Measurements from ENCODE around the gene ANTXR1.

The ANTXR1 gene

DNA sequence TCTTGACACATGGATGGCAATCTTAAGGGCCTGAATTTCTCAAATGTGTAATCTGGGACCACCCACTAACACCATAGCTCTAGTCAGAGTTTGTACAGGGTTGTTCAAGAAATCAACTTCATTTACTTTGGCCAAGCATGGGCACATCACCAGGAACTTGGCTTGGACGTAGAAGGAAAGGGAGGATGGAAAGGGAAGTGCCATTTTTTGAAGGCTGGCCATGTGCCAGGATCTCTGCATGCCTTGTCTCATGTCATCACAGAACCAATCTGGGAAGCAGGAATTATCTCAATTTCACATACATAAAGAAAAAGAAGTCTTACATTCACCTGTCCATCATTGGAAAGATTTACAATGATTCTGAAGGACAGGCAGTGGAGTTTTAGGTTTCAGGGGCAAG is 128.1 kb downstream of the ANTXR1 start:
- no peak for DNase-seq

DNA sequence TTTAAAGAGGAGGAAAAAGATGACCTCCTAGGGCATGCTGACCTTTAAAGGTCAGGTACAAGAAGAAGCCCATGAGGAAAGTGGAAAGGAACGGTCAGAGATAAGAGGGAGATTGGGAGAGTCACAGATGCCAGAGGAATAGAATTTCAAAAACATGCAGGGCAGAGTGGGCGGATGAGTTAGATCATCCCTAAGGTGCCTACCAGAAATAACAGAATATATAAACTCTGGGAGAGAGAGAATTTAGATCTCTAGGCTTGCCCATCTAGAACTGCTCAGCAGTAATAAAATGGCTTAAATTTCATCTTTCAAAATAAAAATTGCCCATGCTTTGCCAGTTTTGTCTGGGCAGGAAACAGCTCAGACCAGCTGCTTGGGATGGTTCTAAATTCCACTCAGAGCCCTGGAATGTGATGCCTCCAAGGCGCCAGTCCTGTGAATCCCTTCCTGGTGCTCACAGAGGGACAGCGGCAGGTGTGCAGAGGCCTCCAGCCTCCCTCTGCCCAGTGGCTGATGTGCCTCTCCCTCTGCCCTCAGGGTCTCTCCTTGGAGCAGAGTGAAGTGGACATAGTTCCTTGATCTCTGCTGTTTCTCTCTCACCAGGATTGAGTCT is 130.9 kb downstream of the ANTXR1 start:
- no peak for DNase-seq

DNA sequence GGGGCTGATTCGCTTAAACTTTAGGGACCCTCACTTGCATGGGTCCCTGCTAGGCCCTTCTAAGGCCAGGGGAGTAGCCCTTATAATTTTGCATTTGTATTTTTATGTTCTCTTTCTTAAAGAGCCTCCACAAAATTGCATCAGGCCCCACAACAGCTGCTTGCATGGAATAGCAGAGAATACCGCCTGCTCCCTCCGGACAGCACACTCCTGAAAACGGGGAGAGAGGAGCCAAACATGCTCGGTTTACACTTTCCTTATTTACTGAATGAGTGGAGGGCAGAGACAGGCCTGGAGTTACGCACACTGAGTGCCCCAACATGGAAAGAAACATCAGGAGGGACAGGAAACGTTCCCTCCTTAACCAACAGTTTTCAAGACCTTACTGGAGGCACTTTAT is 132.2 kb downstream of the ANTXR1 start:
- no peak for DNase-seq

DNA sequence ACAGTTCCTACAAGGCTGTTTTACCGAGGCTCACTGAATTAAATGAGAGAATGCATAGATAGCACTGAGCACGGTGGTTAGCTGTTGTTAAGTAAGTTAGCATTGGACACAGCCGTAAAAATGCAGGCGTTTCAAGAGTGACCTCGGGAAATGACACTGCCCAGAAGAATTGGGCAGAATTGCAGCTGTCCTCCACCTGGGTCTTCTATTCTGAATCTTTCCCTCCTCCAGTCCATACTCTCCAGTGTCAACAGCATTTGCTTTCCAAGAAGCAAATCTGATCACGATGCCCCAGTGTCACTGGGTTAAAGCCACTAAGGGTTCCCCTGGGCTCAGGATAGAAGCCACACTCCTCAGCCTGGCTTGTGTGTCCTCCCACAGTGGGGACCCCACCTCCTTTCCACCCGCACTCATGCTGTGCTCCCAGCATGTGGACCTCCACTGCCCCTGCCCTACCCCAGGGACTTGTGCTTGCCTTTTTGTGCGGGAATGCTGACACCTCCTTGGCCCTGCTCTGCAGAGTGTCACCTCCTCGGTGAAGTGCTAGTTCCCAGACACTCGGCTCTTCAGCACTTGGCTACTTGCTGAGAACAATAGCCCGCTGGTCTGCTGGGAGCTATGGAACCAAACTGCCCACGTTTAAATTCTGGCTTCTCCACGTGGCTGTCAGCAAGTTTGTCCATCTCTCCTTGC is 135.0 kb downstream of the ANTXR1 start:
- no peak for DNase-seq

DNA sequence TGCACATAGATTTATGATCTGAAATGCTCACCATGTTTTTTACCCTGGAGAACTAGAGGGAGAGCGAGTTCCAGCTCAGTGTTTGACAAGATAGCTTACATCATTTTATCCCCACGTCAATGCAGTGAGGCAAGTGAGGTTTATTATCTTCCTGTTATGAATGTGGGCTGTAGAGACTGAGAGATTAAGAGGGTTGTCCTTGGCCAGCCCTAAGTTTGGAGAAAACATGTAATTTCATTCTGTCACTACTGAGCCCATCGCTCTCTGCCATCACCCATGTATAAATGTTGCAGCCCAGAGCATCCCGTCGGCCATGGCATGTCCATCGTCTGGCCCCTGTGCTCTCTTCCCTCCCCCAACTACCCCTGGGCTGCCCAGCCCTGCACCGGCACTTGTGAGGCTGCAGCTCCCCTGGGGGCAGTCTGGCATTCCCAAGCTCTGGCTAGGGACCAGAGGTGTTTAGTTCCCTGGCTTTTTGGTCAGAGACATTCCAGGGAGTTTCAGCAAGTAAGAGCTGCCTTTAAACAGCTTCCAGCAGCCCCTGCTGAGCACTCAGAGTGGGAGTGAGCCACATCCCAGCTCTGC is 136.7 kb downstream of the ANTXR1 start:
- DNase-seq, result no peak

DNA sequence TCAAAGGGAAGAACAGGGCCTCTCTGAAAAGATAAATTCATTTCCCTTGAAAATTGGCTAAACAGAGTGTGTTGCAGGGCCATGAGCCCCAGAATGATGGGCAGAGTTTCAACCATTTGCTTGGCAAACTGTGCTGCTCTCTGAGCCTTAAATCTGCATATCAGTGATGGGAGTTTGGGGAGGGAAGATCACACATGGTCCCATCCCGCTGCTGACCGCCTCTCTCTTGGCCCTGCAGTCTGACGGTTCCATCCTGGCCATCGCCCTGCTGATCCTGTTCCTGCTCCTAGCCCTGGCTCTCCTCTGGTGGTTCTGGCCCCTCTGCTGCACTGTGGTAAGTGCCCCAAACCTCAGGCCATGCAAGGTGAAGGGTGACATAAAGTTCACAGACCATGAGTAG is 139.0 kb downstream of the ANTXR1 start:
- no peak for DNase-seq

DNA sequence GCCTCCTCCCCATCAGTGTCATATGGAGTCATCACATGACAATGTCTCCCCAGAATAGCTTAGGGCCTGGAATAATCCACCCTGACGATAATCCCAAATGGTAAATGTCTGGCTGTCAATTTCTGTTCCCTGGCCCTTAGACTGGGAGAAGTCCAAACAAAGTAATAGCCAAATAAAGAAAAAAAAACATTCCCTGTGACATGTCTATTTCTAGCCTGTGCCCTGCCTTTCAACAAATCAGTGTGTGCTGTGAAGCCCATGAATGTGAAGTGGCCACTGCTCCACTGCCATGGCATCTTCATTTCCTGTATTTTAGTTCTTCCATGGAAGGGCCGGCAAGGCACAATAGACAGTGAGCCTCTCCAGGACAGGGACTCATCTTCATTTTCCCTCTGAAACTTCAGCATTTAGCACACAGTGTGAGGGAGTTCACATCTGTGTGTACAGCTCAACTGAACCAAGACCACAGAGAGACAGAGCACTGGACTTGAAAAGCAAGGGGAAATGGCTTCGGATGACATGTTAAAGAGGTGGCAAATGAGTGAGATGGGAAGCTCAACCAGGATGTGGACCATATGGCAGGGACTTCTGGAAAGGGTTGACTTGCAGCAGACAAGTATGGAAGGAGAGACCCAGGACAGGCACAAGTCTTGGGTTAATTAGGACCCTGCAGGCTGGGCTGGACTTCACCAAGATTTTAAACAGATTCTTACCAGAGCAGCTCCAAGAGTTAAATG is 140.0 kb downstream of the ANTXR1 start:
- no peak for DNase-seq

DNA sequence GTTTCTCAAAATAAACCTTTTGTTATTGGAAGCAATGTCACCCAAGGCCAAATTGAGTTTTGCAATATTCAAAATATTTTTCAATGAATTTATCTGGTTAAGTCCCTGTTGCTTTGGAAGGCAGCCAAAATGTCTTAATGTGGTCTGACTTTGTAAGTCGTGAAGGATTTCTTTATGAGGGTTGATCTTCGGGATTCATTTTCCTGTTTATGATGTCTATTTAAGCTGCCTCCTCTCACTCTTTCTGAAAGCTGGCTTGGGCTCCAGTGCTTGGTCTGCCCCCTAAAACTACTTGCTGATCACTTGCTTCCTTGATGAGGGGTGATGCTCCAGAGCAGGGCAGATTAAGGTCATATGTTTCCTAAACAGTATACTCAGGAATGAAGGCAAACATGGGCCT is 141.1 kb downstream of the ANTXR1 start:
- DNase-seq, result no peak

DNA sequence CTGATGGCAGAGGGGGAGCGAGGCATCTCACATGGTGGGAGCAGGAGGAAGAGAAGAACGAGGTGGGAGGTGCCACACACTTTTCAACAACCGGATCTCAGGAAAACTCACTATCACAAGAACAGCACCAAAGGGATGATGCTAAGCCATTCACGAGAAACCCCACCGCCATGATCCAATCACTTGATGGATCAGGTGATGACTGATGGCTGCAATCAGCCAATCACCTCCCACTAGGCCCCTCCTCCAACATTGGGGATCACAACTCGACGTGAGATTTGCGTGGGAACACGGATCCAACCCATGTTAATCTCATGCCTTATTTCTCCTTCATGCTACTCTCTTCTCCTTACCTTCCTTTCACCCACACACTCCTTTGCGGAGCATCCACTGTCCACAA is 143.6 kb downstream of the ANTXR1 start:
- DNase-seq, result no peak

DNA sequence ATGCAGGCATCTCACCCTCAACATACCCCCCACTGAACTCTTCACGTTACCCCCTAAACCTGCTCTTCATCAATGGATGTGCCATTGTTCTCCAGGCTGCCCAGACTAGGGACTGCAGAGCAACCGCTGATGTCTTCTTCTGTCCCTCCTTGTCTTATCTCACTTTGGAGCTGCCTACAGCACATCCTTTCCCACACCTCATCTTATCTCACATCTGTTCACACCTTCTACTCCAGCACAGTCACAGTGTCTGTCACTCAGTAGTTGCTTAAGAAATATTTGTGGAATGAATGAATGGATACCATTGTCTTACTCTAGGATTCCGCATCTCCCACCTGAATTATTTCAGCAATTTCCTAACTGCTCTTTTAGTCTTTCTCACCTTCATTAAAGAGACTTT is 144.5 kb downstream of the ANTXR1 start:
- DNase-seq, result no peak

DNA sequence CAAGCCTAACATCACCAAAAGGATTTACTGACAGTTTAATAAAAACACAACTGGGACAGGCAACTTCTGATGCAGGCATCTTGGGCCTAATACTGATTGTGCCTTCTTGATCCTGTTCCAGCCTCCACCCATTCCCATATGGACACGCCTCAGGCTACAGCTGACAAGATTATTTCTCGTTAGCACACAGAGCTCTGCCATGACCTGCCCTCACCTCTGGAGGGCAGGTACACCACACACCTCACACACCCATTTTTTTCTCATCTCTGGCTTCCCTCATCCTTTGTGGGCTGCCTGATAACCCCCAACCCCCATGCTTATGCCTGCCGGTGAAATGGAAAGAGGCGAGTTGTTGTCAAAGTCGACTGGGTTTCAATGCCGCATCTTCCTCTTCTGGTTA is 147.0 kb downstream of the ANTXR1 start:
- no peak for DNase-seq

DNA sequence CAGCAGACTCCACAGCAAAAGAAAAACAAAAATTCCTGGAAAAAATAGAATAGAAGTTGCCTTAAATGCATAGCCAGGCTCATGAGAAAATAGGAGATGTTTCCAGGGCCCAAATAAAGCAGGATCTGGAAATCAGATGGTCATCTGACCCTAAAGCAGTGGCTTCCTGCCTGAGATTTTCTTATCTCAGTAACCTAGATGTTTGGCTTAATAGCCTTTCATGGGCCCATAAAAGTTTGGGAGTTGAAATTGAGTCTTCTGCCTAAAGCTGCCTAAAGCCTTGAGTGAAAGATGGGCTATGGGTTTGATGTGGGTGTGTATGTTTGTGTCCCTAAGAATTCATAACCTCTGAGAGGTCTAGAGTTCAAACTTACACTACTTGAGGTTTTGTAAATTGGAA is 149.1 kb downstream of the ANTXR1 start:
- DNase-seq, result no peak

DNA sequence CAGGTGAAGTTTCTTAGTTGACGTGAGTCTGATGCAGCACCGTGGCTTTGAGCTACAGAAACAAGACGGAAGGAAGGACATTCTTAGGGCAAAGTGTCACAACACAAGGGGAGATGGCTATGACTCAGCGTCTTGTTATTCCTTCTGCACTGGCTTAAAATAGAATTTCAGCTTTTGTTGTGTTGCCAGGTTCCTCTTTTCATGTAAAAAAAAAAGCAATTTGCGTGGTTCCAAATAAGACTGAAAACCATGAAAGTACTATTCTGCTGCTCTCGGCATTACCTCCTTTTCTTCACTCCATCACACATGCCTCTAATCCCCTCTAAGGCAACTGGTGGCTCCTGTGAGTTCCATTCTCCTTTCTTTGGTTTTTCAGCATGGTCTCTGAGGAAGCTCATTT is 150.1 kb downstream of the ANTXR1 start:
- DNase-seq, result no peak

DNA sequence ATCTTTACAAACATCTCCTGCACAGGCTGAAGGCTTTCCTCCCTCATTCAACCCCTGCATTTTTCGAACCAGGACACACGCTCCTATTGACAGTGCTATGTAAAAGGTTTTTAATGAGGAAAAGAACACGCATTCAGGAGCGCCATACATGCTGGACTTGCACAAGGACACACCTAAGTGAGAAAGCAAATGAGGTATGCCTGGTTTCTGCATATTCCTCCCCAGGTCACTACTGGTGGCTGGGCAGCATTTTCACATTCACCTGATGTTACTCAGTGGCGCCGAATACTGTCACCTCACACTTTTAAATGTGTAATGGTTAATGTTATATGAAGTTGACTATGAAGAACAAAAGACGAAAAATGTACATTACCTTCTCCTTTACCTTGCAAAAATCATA is 150.6 kb downstream of the ANTXR1 start:
- DNase-seq, result no peak

DNA sequence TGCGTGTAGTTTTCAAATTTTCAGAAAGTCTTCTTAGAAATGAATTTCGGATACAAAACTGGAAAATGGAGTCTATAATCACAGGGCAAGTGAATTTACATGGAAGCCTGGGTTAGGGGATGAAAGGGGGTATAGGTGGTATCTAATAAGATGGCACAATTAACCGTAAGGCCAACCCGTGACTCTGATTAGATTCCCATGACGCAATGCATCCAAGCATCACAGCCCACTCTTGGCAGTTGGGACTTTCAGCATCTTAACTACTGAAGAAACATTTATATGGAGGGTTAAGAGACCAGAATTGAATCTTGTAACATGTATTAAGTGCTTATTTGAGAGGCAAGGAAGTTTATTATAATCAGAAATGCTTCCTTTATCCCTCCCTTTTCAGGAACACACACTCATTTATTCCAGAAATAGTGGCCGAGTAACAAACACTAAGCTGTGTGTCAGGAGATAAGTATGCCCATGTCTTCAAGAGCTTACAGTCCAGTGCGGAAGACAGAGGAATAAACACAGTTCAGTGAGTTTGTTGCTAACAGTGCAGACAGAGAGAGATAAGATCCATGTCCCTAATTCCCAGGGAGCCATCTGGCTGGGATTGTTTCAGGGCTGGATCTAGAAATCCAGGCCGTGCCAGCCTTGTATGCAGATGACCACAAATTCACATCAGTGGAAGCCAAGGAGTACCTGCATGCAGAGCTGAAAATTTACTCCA is 151.2 kb downstream of the ANTXR1 start:
- DNase-seq, result no peak

DNA sequence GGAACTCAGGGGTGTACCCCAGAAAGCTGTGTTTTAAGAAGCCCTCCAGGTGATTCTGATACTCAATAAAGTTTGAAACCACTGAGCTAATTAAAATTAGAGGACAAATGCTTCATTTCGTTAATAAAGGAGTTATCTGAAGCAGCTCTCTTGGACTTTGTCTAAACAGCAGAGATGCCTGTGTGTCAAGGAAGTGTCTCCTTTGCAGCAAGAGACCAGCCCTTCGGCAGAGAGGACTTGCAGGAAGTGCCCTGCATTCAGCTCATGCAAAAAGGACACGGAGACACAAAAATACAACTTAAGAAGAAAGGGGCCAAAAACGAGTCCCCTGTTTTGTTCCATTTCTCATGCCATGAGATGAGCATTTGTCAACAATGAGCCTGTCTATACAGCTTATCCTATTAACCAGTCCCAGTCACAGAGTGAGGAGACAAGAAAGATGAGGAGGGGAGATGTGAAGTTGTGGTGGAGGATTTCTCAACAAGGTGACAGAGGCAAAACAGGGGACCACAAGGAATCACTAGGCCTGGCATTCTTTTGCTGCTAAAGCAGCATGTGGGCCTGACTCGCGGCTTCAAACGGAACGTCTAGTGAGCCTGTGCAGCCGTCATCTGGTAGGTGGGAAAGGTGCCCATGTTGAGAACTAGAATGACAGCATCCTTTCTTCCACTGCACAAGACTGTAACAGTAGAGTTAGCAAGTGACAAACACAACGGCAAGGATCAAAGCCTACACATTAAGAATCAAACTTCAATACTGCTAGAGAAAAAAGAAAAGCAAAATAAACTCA is 152.3 kb downstream of the ANTXR1 start:
- DNase-seq, result no peak

DNA sequence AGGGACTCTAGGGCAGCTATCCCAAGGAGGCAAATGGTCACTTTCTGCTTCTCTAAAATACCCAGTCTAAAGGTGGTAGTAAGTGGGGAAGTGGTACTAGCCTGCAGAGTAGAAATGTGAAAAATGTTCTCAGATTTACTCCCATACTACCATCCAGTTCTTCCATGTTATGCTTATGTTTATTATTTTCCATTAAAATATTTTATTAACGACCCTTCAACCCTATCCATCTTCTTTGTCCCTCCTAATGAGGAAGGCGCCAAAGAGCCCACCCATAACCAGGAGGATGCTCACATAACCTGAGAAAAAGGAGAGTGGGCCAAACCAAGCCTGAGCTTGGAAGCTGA is 153.5 kb downstream of the ANTXR1 start:
- DNase-seq, result no peak

DNA sequence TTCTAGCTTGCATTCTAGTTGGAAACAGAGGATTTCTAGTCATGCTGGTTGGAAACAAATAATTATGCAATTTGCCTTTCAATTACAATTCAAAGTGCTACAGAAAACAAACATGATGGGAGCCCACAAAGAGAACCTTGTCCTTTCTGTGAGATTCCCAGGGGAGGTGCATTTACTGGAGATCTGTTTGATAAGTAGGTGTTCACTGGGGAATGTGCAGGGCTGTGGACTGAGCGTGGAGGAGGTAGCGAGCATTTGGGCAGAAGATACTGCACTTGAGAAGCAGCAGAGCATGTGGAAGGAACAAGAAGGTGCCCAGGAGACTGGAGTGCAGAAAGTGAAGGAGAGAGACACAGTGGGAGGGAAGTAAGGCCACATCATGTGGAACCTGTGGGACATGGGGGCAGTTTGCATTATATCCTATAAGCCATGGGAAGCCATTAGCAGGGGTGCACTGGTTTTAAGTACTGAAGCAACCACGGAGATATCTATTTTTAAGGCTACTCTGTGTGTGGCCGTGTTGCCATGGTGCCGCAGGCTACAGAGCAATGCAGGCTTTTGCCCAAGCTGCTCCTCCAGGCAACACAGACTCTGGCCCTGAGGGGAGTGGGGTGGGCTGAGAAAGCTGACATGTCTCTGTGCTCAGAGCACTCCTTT is 154.0 kb downstream of the ANTXR1 start:
- no peak for DNase-seq

DNA sequence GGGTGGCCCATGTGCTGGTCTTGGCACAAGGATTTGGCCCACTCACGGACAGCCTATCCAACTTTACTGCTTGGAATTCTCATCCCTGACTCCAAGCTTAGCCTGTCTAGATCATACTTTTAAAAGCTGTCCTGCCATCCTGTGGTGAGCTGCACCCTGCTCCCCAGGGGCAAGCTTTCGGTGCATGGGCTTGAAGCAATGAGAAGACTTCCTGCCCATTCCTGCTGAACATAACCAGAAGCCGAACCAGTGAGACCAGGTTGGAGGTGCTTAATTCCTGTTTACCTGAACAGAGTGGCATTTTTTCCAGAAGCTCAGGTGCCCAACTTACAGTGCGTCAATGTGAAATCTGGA is 154.5 kb downstream of the ANTXR1 start:
- DNase-seq, result no peak

DNA sequence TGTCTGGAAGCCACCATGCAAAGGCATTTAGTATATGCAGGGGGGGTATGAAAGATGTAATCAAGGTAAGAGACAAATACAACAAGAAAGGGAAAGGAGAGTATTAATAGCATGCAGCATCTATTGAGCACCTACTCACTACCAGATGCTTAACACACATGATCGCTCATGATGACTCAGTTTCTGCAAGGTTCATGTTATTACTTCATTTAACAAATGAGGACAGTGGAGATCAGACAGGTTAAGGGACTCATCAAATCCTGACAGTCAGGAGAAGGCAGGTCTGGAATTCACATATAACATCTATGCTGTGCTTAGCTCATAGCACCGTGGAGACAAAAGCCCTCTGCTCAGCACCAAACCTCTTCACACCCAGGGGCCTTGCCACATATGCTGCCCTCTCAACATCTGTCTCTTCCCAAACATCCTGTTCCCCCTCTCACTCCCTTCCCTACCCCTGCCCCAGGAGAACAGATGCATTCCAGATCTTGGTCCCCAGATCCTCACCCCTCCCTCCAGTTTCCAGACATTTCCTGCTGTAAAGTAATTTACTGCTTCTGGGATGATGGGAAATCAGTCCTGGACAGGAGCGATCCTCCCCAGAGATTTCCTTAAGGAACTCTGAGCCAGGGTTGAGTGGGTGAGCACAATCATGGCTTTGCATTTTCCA is 155.3 kb downstream of the ANTXR1 start:
- DNase-seq, result no peak

DNA sequence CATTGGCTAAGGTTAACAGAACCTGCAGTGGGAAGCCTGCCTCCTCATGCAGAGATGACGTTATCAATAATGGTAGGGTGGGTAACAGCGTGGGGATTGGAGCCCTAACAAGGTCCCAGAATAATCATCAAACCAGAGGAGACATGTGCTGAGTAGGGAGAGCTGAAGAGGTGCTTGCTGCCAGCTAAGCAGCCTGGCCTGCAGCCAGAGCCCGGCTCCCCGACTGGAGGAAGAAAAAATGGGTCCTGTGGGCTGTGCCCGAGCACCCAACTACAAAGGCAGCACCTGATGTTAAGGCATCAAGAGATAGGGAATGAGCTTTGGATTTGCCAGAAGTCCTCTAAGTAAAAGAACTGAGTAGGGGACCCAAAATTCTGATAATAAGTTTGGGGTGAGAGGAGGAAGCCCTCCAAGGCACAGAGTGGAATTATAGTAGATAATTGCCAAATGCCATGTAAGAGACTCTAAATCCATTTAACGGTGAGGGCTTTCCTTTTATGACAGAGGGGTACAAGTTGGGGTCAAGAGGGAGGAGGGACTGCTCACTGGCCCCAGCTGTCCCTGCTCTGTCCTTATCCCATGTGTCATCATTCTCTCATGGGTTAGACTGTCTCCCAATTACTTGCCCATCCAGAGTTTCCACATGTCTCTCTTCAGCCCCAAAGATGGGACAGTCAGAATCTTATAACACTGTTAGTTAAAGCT is 156.1 kb downstream of the ANTXR1 start:
- no peak for DNase-seq
